ENCODE results near the gene ARIH1. TPM values are rescaled to one million over a fixed set of nuclear protein-coding genes. Genes with fewer than 3 reads are reported as not detected.
"Not testable (repeated sequence)": the region's sequence is repeated elsewhere in the genome, so short reads cannot be mapped to it uniquely, and the experiment has no call there.

The ARIH1 gene
- total RNA-seq, 1 donor from 2014 or later = 171 TPM

GRCh38 chr15:72592097-72592496 lies 118.0 kb downstream of the ARIH1 start:
- no peak for DNase-seq (ENCODE audit: low spot score, unreplicated experiment)
- Mint-ChIP-seq H3K27ac (no peak overlapping the region), H3K9me3 (ENCODE audit: low read depth) (no peaks in the 10 kb centered on the region), H3K36me3 (ENCODE audit: insufficient read depth) (no peaks in the 10 kb centered on the region), H3K27me3 (no peaks in the 10 kb centered on the region), H3K4me1 (ENCODE audit: low read depth) (no peaks in the 10 kb centered on the region), H3K4me3 (ENCODE audit: low read depth) (no peak overlapping the region)
- TF ChIP-seq, protein P1, sequence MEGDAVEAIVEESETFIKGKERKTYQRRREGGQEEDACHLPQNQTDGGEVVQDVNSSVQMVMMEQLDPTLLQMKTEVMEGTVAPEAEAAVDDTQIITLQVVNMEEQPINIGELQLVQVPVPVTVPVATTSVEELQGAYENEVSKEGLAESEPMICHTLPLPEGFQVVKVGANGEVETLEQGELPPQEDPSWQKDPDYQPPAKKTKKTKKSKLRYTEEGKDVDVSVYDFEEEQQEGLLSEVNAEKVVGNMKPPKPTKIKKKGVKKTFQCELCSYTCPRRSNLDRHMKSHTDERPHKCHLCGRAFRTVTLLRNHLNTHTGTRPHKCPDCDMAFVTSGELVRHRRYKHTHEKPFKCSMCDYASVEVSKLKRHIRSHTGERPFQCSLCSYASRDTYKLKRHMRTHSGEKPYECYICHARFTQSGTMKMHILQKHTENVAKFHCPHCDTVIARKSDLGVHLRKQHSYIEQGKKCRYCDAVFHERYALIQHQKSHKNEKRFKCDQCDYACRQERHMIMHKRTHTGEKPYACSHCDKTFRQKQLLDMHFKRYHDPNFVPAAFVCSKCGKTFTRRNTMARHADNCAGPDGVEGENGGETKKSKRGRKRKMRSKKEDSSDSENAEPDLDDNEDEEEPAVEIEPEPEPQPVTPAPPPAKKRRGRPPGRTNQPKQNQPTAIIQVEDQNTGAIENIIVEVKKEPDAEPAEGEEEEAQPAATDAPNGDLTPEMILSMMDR (IDR thresholded peaks at IDR 0.05; ENCODE audit: unreplicated experiment) = no peak

- Mint-ChIP-seq H3K4me3 (ENCODE audit: low read depth) (no peak overlapping the region), H3K36me3 (ENCODE audit: insufficient read depth) (no peaks in the 10 kb centered on the region), H3K4me1 (ENCODE audit: low read depth) (no peaks in the 10 kb centered on the region), H3K27me3 (no peaks in the 10 kb centered on the region), H3K27ac (no peak overlapping the region), H3K9me3 (ENCODE audit: low read depth) (no peaks in the 10 kb centered on the region)
- TF ChIP-seq, protein P1 (IDR thresholded peaks at IDR 0.05; ENCODE audit: unreplicated experiment) = no peak
- no peak for DNase-seq (ENCODE audit: low spot score, unreplicated experiment)
Observed at GRCh38 chr15:72592676-72593075, 118.5 kb downstream of the ARIH1 start.

DNA sequence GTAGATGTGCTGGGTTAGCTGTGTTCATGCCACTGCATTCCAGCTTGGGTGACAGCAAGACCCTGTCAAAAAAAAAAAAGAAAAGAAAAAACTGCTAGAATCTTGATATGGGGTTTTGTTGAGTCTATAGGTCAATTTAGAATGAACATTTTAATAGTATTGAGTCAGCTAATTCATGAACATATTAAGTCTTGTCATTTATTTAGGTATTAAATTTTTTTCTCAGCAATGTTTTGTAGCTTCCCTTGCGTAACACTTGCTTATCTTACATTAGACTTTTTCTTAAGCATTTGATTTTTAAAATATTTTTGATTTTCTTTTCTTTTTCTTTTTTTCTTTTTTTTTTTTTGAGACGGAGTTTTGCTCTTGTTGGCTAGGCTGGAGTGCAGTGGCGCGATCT lies 119.7 kb downstream of the ARIH1 start:
- TF ChIP-seq, protein P1 (IDR thresholded peaks at IDR 0.05; ENCODE audit: unreplicated experiment) = no peak

GRCh38 chr15:72599855-72600464 lies 125.8 kb downstream of the ARIH1 start:
- Mint-ChIP-seq H3K4me3 (ENCODE audit: low read depth) (no peak overlapping the region), H3K9me3 (ENCODE audit: low read depth) (no peaks in the 10 kb centered on the region), H3K27me3 (no peaks in the 10 kb centered on the region), H3K4me1 (ENCODE audit: low read depth) (peaks cover 7% of the 10 kb centered on the region), H3K27ac (no peak overlapping the region), H3K36me3 (ENCODE audit: insufficient read depth) (no peaks in the 10 kb centered on the region)
- DNase-seq (ENCODE audit: low spot score, unreplicated experiment) = no peak
- TF ChIP-seq, protein P1 (IDR thresholded peaks at IDR 0.05; ENCODE audit: unreplicated experiment) = peak; percentile 75

More for the DNA sequence above, 119.7 kb downstream of the ARIH1 start:
- no peak for DNase-seq (ENCODE audit: low spot score, unreplicated experiment)
- H3K27ac Mint-ChIP-seq = no peak overlapping the region
- no peaks in the 10 kb centered on the region for H3K27me3 Mint-ChIP-seq
- H3K4me3 Mint-ChIP-seq (ENCODE audit: low read depth) = no peak overlapping the region
- H3K4me1 Mint-ChIP-seq (ENCODE audit: low read depth) = no peaks in the 10 kb centered on the region
- no peaks in the 10 kb centered on the region for H3K36me3 Mint-ChIP-seq (ENCODE audit: insufficient read depth)
- H3K9me3 Mint-ChIP-seq (ENCODE audit: low read depth) = no peaks in the 10 kb centered on the region

DNA sequence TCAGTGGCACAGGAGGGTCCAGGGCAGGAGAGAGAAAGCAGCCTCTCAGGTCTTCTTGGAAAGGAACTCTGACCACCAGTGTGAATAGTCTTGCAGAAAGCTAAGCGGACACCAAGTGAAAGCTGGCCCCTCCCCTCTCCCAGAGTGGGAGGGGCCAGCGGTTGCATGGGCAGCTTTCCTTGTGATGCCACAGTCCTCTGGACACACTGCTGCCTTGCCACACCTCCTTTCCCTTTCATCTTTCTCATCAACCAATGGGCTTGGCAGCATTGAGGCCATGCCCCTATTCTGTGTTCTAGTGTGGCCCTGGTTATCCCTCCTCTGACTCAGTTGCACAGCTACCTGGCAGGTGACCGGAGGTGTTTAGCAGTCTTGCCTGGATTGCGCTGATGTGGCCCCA lies 130.7 kb downstream of the ARIH1 start:
- H3K4me3 Mint-ChIP-seq (ENCODE audit: low read depth) = no peak overlapping the region
- TF ChIP-seq, protein P1 (IDR thresholded peaks at IDR 0.05; ENCODE audit: unreplicated experiment) = no peak
- H3K27ac Mint-ChIP-seq = no peak overlapping the region
- peaks cover 7% of the 10 kb centered on the region for H3K4me1 Mint-ChIP-seq (ENCODE audit: low read depth)
- no peaks in the 10 kb centered on the region for H3K36me3 Mint-ChIP-seq (ENCODE audit: insufficient read depth)
- no peaks in the 10 kb centered on the region for H3K9me3 Mint-ChIP-seq (ENCODE audit: low read depth)
- DNase-seq (ENCODE audit: low spot score, unreplicated experiment) = no peak
- peaks cover 3% of the 10 kb centered on the region for H3K27me3 Mint-ChIP-seq

- H3K27me3 Mint-ChIP-seq; DNase-seq (ENCODE audit: low spot score, unreplicated experiment); H3K4me1 Mint-ChIP-seq (ENCODE audit: low read depth); H3K4me3 Mint-ChIP-seq (ENCODE audit: low read depth); H3K9me3 Mint-ChIP-seq (ENCODE audit: low read depth); H3K36me3 Mint-ChIP-seq (ENCODE audit: insufficient read depth); H3K27ac Mint-ChIP-seq: not testable (repeated sequence)
Observed at GRCh38 chr15:72608084-72608483, 134.0 kb downstream of the ARIH1 start.

Measured in progenitor cell of endocrine pancreas (in vitro differentiated cells).